ENCODE data around the gene SLX4.
"Not testable (repeated sequence)": the region's sequence is repeated elsewhere in the genome, so short reads cannot be mapped to it uniquely, and the experiment has no call there.

The SLX4 gene

GRCh38 chr16:3640632-3641501 is 29.5 kb upstream of the SLX4 start:
- DNase-seq, result no peak

- DNase-seq, result no peak
These were observed 28.8 kb upstream of the SLX4 start for GRCh38 chr16:3640207-3640606.

GRCh38 chr16:3638916-3639644 is 27.7 kb upstream of the SLX4 start:
- no peak for DNase-seq

GRCh38 chr16:3637371-3637923 is 26.0 kb upstream of the SLX4 start:
- DNase-seq, result no peak

GRCh38 chr16:3625911-3626732 is 14.7 kb upstream of the SLX4 start:
- no peak for DNase-seq

GRCh38 chr16:3625331-3625730 is 13.9 kb upstream of the SLX4 start:
- DNase-seq, result no peak

GRCh38 chr16:3623642-3624041 is 12.2 kb upstream of the SLX4 start:
- DNase-seq, result no peak

- no peak for DNase-seq
These were observed 7.3 kb upstream of the SLX4 start for GRCh38 chr16:3618769-3619141.

- no peak for DNase-seq
These were observed 1.4 kb upstream of the SLX4 start for GRCh38 chr16:3612510-3613466.

GRCh38 chr16:3610698-3611145 is 684 bp downstream of the SLX4 start:
- no peak for DNase-seq

GRCh38 chr16:3609895-3610697 is 1.3 kb downstream of the SLX4 start:
- no peak for DNase-seq

- not testable (repeated sequence) for DNase-seq
These were observed 2.4 kb downstream of the SLX4 start for GRCh38 chr16:3608976-3609375.

- DNase-seq, result no peak
These were observed 3.3 kb downstream of the SLX4 start for GRCh38 chr16:3608069-3608468.

GRCh38 chr16:3607634-3608033 is 3.8 kb downstream of the SLX4 start:
- no peak for DNase-seq

- no peak for DNase-seq
These were observed 4.2 kb downstream of the SLX4 start for GRCh38 chr16:3607161-3607560.

GRCh38 chr16:3606441-3606840 is 5.0 kb downstream of the SLX4 start:
- DNase-seq, result no peak

GRCh38 chr16:3602320-3602653 is 9.1 kb downstream of the SLX4 start:
- DNase-seq, result no peak

- no peak for DNase-seq
These were observed 9.6 kb downstream of the SLX4 start for GRCh38 chr16:3601614-3602319.

- no peak for DNase-seq
These were observed 11.5 kb downstream of the SLX4 start for GRCh38 chr16:3599922-3600321.

- no peak for DNase-seq
These were observed 12.3 kb downstream of the SLX4 start for GRCh38 chr16:3599121-3599520.

All from NCI-H1436 (cell line).